ENCODE results near the gene SLC35E1.

The SLC35E1 gene

GRCh38 chr19:16582486-16583261 is 10.5 kb upstream of the SLC35E1 start:
- Histone ChIP-seq H3K36me3 (ENCODE audit: control insufficient read depth, insufficient read depth, low read length) (peaks cover 18% of the 10 kb centered on the region), H3K9me3 (ENCODE audit: control insufficient read depth, low read length) (no peaks in the 10 kb centered on the region), H3K27ac (ENCODE audit: insufficient read depth, low read length, poor library complexity, severe bottlenecking) (peak overlapping the region; percentile 80), H3K27me3 (replicated peaks; ENCODE audit: control insufficient read depth, insufficient read depth, low read length, poor library complexity, severe bottlenecking) (no peaks in the 10 kb centered on the region), H3K4me3 (ENCODE audit: insufficient read depth, low read depth, low read length, poor library complexity, severe bottlenecking) (no peak overlapping the region), H3K4me1 (ENCODE audit: control insufficient read depth, insufficient read depth, low read length, poor library complexity, severe bottlenecking) (peaks cover 52% of the 10 kb centered on the region)
- no peak for DNase-seq

- H3K4me3 ChIP-seq (ENCODE audit: insufficient read depth, low read depth, low read length, poor library complexity, severe bottlenecking), result no peak overlapping the region
- H3K27ac ChIP-seq (ENCODE audit: insufficient read depth, low read length, poor library complexity, severe bottlenecking), result peak overlapping the region; percentile 11
- H3K36me3 ChIP-seq (ENCODE audit: control insufficient read depth, insufficient read depth, low read length), result peaks cover 25% of the 10 kb centered on the region
- no peaks in the 10 kb centered on the region for H3K27me3 ChIP-seq (replicated peaks; ENCODE audit: control insufficient read depth, insufficient read depth, low read length, poor library complexity, severe bottlenecking)
- no peak for DNase-seq
- no peaks in the 10 kb centered on the region for H3K9me3 ChIP-seq (ENCODE audit: control insufficient read depth, low read length)
- peaks cover 45% of the 10 kb centered on the region for H3K4me1 ChIP-seq (ENCODE audit: control insufficient read depth, insufficient read depth, low read length, poor library complexity, severe bottlenecking)
These were observed 9.7 kb upstream of the SLC35E1 start for GRCh38 chr19:16581971-16582343.

- Histone ChIP-seq H3K9me3 (ENCODE audit: control insufficient read depth, low read length) (no peaks in the 10 kb centered on the region), H3K27me3 (replicated peaks; ENCODE audit: control insufficient read depth, insufficient read depth, low read length, poor library complexity, severe bottlenecking) (no peaks in the 10 kb centered on the region), H3K27ac (ENCODE audit: insufficient read depth, low read length, poor library complexity, severe bottlenecking) (peak overlapping the region; percentile 11), H3K36me3 (ENCODE audit: control insufficient read depth, insufficient read depth, low read length) (peaks cover 31% of the 10 kb centered on the region), H3K4me1 (ENCODE audit: control insufficient read depth, insufficient read depth, low read length, poor library complexity, severe bottlenecking) (peaks cover 39% of the 10 kb centered on the region), H3K4me3 (ENCODE audit: insufficient read depth, low read depth, low read length, poor library complexity, severe bottlenecking) (no peak overlapping the region)
- DNase-seq, result no peak
These were observed 9.1 kb upstream of the SLC35E1 start for GRCh38 chr19:16581145-16581970.

GRCh38 chr19:16579381-16579780 is 7.2 kb upstream of the SLC35E1 start:
- Histone ChIP-seq H3K4me3 (ENCODE audit: insufficient read depth, low read depth, low read length, poor library complexity, severe bottlenecking) (no peak overlapping the region), H3K27me3 (replicated peaks; ENCODE audit: control insufficient read depth, insufficient read depth, low read length, poor library complexity, severe bottlenecking) (no peaks in the 10 kb centered on the region), H3K4me1 (ENCODE audit: control insufficient read depth, insufficient read depth, low read length, poor library complexity, severe bottlenecking) (peaks cover 22% of the 10 kb centered on the region), H3K9me3 (ENCODE audit: control insufficient read depth, low read length) (no peaks in the 10 kb centered on the region), H3K36me3 (ENCODE audit: control insufficient read depth, insufficient read depth, low read length) (peaks cover 46% of the 10 kb centered on the region), H3K27ac (ENCODE audit: insufficient read depth, low read length, poor library complexity, severe bottlenecking) (no peak overlapping the region)
- no peak for DNase-seq

GRCh38 chr19:16577531-16577985 is 5.3 kb upstream of the SLC35E1 start:
- no peak overlapping the region for H3K27ac ChIP-seq (ENCODE audit: insufficient read depth, low read length, poor library complexity, severe bottlenecking)
- H3K36me3 ChIP-seq (ENCODE audit: control insufficient read depth, insufficient read depth, low read length), result peaks cover 46% of the 10 kb centered on the region
- H3K27me3 ChIP-seq (replicated peaks; ENCODE audit: control insufficient read depth, insufficient read depth, low read length, poor library complexity, severe bottlenecking), result no peaks in the 10 kb centered on the region
- no peak overlapping the region for H3K4me3 ChIP-seq (ENCODE audit: insufficient read depth, low read depth, low read length, poor library complexity, severe bottlenecking)
- H3K9me3 ChIP-seq (ENCODE audit: control insufficient read depth, low read length), result no peaks in the 10 kb centered on the region
- H3K4me1 ChIP-seq (ENCODE audit: control insufficient read depth, insufficient read depth, low read length, poor library complexity, severe bottlenecking), result peaks cover 20% of the 10 kb centered on the region
- no peak for DNase-seq

GRCh38 chr19:16576690-16577530 is 4.7 kb upstream of the SLC35E1 start:
- H3K27ac ChIP-seq (ENCODE audit: insufficient read depth, low read length, poor library complexity, severe bottlenecking), result no peak overlapping the region
- no peak for DNase-seq
- peaks cover 16% of the 10 kb centered on the region for H3K4me1 ChIP-seq (ENCODE audit: control insufficient read depth, insufficient read depth, low read length, poor library complexity, severe bottlenecking)
- peaks cover 46% of the 10 kb centered on the region for H3K36me3 ChIP-seq (ENCODE audit: control insufficient read depth, insufficient read depth, low read length)
- H3K27me3 ChIP-seq (replicated peaks; ENCODE audit: control insufficient read depth, insufficient read depth, low read length, poor library complexity, severe bottlenecking), result no peaks in the 10 kb centered on the region
- no peak overlapping the region for H3K4me3 ChIP-seq (ENCODE audit: insufficient read depth, low read depth, low read length, poor library complexity, severe bottlenecking)
- no peaks in the 10 kb centered on the region for H3K9me3 ChIP-seq (ENCODE audit: control insufficient read depth, low read length)

GRCh38 chr19:16575861-16576689 is 3.9 kb upstream of the SLC35E1 start:
- H3K27ac ChIP-seq (ENCODE audit: insufficient read depth, low read length, poor library complexity, severe bottlenecking), result no peak overlapping the region
- no peak for DNase-seq
- H3K4me3 ChIP-seq (ENCODE audit: insufficient read depth, low read depth, low read length, poor library complexity, severe bottlenecking), result no peak overlapping the region
- no peaks in the 10 kb centered on the region for H3K9me3 ChIP-seq (ENCODE audit: control insufficient read depth, low read length)
- H3K4me1 ChIP-seq (ENCODE audit: control insufficient read depth, insufficient read depth, low read length, poor library complexity, severe bottlenecking), result peaks cover 23% of the 10 kb centered on the region
- no peaks in the 10 kb centered on the region for H3K27me3 ChIP-seq (replicated peaks; ENCODE audit: control insufficient read depth, insufficient read depth, low read length, poor library complexity, severe bottlenecking)
- H3K36me3 ChIP-seq (ENCODE audit: control insufficient read depth, insufficient read depth, low read length), result peaks cover 46% of the 10 kb centered on the region

GRCh38 chr19:16575282-16575681 is 3.1 kb upstream of the SLC35E1 start:
- peaks cover 29% of the 10 kb centered on the region for H3K4me1 ChIP-seq (ENCODE audit: control insufficient read depth, insufficient read depth, low read length, poor library complexity, severe bottlenecking)
- H3K27me3 ChIP-seq (replicated peaks; ENCODE audit: control insufficient read depth, insufficient read depth, low read length, poor library complexity, severe bottlenecking), result no peaks in the 10 kb centered on the region
- H3K9me3 ChIP-seq (ENCODE audit: control insufficient read depth, low read length), result no peaks in the 10 kb centered on the region
- H3K36me3 ChIP-seq (ENCODE audit: control insufficient read depth, insufficient read depth, low read length), result peaks cover 46% of the 10 kb centered on the region
- no peak for DNase-seq
- no peak overlapping the region for H3K27ac ChIP-seq (ENCODE audit: insufficient read depth, low read length, poor library complexity, severe bottlenecking)
- H3K4me3 ChIP-seq (ENCODE audit: insufficient read depth, low read depth, low read length, poor library complexity, severe bottlenecking), result no peak overlapping the region

GRCh38 chr19:16573925-16574324 is 1.7 kb upstream of the SLC35E1 start:
- H3K27me3 ChIP-seq (replicated peaks; ENCODE audit: control insufficient read depth, insufficient read depth, low read length, poor library complexity, severe bottlenecking), result no peaks in the 10 kb centered on the region
- H3K9me3 ChIP-seq (ENCODE audit: control insufficient read depth, low read length), result no peaks in the 10 kb centered on the region
- H3K4me3 ChIP-seq (ENCODE audit: insufficient read depth, low read depth, low read length, poor library complexity, severe bottlenecking), result no peak overlapping the region
- DNase-seq, result no peak
- H3K27ac ChIP-seq (ENCODE audit: insufficient read depth, low read length, poor library complexity, severe bottlenecking), result peak overlapping the region; percentile 92
- peaks cover 39% of the 10 kb centered on the region for H3K36me3 ChIP-seq (ENCODE audit: control insufficient read depth, insufficient read depth, low read length)
- peaks cover 29% of the 10 kb centered on the region for H3K4me1 ChIP-seq (ENCODE audit: control insufficient read depth, insufficient read depth, low read length, poor library complexity, severe bottlenecking)

Measured in effector memory CD4-positive, alpha-beta T cell (primary cell).